ENCODE measurements around the gene POU4F1.

Gene POU4F1

GRCh38 chr13:78598966-78599644 lies 4.2 kb downstream of the POU4F1 start:
- Histone ChIP-seq H3K27me3 (replicated peaks; ENCODE audit: control insufficient read depth, insufficient read depth, low read length, poor library complexity, severe bottlenecking) (peaks cover 83% of the 10 kb centered on the region), H3K27ac (ENCODE audit: insufficient read depth, low read length, poor library complexity, severe bottlenecking) (no peak overlapping the region), H3K36me3 (ENCODE audit: control insufficient read depth, insufficient read depth, low read length) (no peaks in the 10 kb centered on the region), H3K4me3 (ENCODE audit: insufficient read depth, low read depth, low read length, poor library complexity, severe bottlenecking) (no peak overlapping the region), H3K9me3 (ENCODE audit: control insufficient read depth, low read length) (no peaks in the 10 kb centered on the region), H3K4me1 (ENCODE audit: control insufficient read depth, insufficient read depth, low read length, poor library complexity, severe bottlenecking) (peaks cover 32% of the 10 kb centered on the region)
- no peak for DNase-seq

- DNase-seq, result no peak
- no peaks in the 10 kb centered on the region for H3K9me3 ChIP-seq (ENCODE audit: control insufficient read depth, low read length)
- H3K27me3 ChIP-seq (replicated peaks; ENCODE audit: control insufficient read depth, insufficient read depth, low read length, poor library complexity, severe bottlenecking), result peaks cover 84% of the 10 kb centered on the region
- H3K27ac ChIP-seq (ENCODE audit: insufficient read depth, low read length, poor library complexity, severe bottlenecking), result no peak overlapping the region
- peaks cover 24% of the 10 kb centered on the region for H3K4me1 ChIP-seq (ENCODE audit: control insufficient read depth, insufficient read depth, low read length, poor library complexity, severe bottlenecking)
- H3K4me3 ChIP-seq (ENCODE audit: insufficient read depth, low read depth, low read length, poor library complexity, severe bottlenecking), result no peak overlapping the region
- no peaks in the 10 kb centered on the region for H3K36me3 ChIP-seq (ENCODE audit: control insufficient read depth, insufficient read depth, low read length)
Observed at GRCh38 chr13:78598116-78598781, 5.1 kb downstream of the POU4F1 start.

- Histone ChIP-seq H3K4me1 (ENCODE audit: control insufficient read depth, insufficient read depth, low read length, poor library complexity, severe bottlenecking) (peaks cover 18% of the 10 kb centered on the region), H3K9me3 (ENCODE audit: control insufficient read depth, low read length) (no peaks in the 10 kb centered on the region), H3K27ac (ENCODE audit: insufficient read depth, low read length, poor library complexity, severe bottlenecking) (no peak overlapping the region), H3K27me3 (replicated peaks; ENCODE audit: control insufficient read depth, insufficient read depth, low read length, poor library complexity, severe bottlenecking) (peaks cover 79% of the 10 kb centered on the region), H3K4me3 (ENCODE audit: insufficient read depth, low read depth, low read length, poor library complexity, severe bottlenecking) (no peak overlapping the region), H3K36me3 (ENCODE audit: control insufficient read depth, insufficient read depth, low read length) (no peaks in the 10 kb centered on the region)
- no peak for DNase-seq
Observed at GRCh38 chr13:78597602-78597932, 5.8 kb downstream of the POU4F1 start.

- Histone ChIP-seq H3K9me3 (ENCODE audit: control insufficient read depth, low read length) (no peaks in the 10 kb centered on the region), H3K4me3 (ENCODE audit: insufficient read depth, low read depth, low read length, poor library complexity, severe bottlenecking) (no peak overlapping the region), H3K27ac (ENCODE audit: insufficient read depth, low read length, poor library complexity, severe bottlenecking) (no peak overlapping the region), H3K4me1 (ENCODE audit: control insufficient read depth, insufficient read depth, low read length, poor library complexity, severe bottlenecking) (peaks cover 14% of the 10 kb centered on the region), H3K36me3 (ENCODE audit: control insufficient read depth, insufficient read depth, low read length) (no peaks in the 10 kb centered on the region), H3K27me3 (replicated peaks; ENCODE audit: control insufficient read depth, insufficient read depth, low read length, poor library complexity, severe bottlenecking) (peaks cover 81% of the 10 kb centered on the region)
- DNase-seq, result no peak
Observed at GRCh38 chr13:78596736-78597601, 6.4 kb downstream of the POU4F1 start.

GRCh38 chr13:78596399-78596735 lies 7.0 kb downstream of the POU4F1 start:
- Histone ChIP-seq H3K9me3 (ENCODE audit: control insufficient read depth, low read length) (no peaks in the 10 kb centered on the region), H3K4me3 (ENCODE audit: insufficient read depth, low read depth, low read length, poor library complexity, severe bottlenecking) (no peak overlapping the region), H3K27me3 (replicated peaks; ENCODE audit: control insufficient read depth, insufficient read depth, low read length, poor library complexity, severe bottlenecking) (peaks cover 79% of the 10 kb centered on the region), H3K27ac (ENCODE audit: insufficient read depth, low read length, poor library complexity, severe bottlenecking) (no peak overlapping the region), H3K36me3 (ENCODE audit: control insufficient read depth, insufficient read depth, low read length) (no peaks in the 10 kb centered on the region), H3K4me1 (ENCODE audit: control insufficient read depth, insufficient read depth, low read length, poor library complexity, severe bottlenecking) (peaks cover 11% of the 10 kb centered on the region)
- no peak for DNase-seq

GRCh38 chr13:78595495-78596398 lies 7.6 kb downstream of the POU4F1 start:
- H3K4me3 ChIP-seq (ENCODE audit: insufficient read depth, low read depth, low read length, poor library complexity, severe bottlenecking), result no peak overlapping the region
- H3K27ac ChIP-seq (ENCODE audit: insufficient read depth, low read length, poor library complexity, severe bottlenecking), result no peak overlapping the region
- H3K4me1 ChIP-seq (ENCODE audit: control insufficient read depth, insufficient read depth, low read length, poor library complexity, severe bottlenecking), result peaks cover 5% of the 10 kb centered on the region
- DNase-seq, result no peak
- no peaks in the 10 kb centered on the region for H3K9me3 ChIP-seq (ENCODE audit: control insufficient read depth, low read length)
- no peaks in the 10 kb centered on the region for H3K36me3 ChIP-seq (ENCODE audit: control insufficient read depth, insufficient read depth, low read length)
- peaks cover 72% of the 10 kb centered on the region for H3K27me3 ChIP-seq (replicated peaks; ENCODE audit: control insufficient read depth, insufficient read depth, low read length, poor library complexity, severe bottlenecking)

- H3K4me3 ChIP-seq (ENCODE audit: insufficient read depth, low read depth, low read length, poor library complexity, severe bottlenecking), result no peak overlapping the region
- no peaks in the 10 kb centered on the region for H3K36me3 ChIP-seq (ENCODE audit: control insufficient read depth, insufficient read depth, low read length)
- peaks cover 5% of the 10 kb centered on the region for H3K4me1 ChIP-seq (ENCODE audit: control insufficient read depth, insufficient read depth, low read length, poor library complexity, severe bottlenecking)
- DNase-seq, result no peak
- H3K27ac ChIP-seq (ENCODE audit: insufficient read depth, low read length, poor library complexity, severe bottlenecking), result no peak overlapping the region
- peaks cover 66% of the 10 kb centered on the region for H3K27me3 ChIP-seq (replicated peaks; ENCODE audit: control insufficient read depth, insufficient read depth, low read length, poor library complexity, severe bottlenecking)
- H3K9me3 ChIP-seq (ENCODE audit: control insufficient read depth, low read length), result no peaks in the 10 kb centered on the region
Observed at GRCh38 chr13:78594456-78594975, 8.8 kb downstream of the POU4F1 start.

- peaks cover 5% of the 10 kb centered on the region for H3K4me1 ChIP-seq (ENCODE audit: control insufficient read depth, insufficient read depth, low read length, poor library complexity, severe bottlenecking)
- H3K36me3 ChIP-seq (ENCODE audit: control insufficient read depth, insufficient read depth, low read length), result no peaks in the 10 kb centered on the region
- no peak overlapping the region for H3K4me3 ChIP-seq (ENCODE audit: insufficient read depth, low read depth, low read length, poor library complexity, severe bottlenecking)
- no peak overlapping the region for H3K27ac ChIP-seq (ENCODE audit: insufficient read depth, low read length, poor library complexity, severe bottlenecking)
- no peaks in the 10 kb centered on the region for H3K9me3 ChIP-seq (ENCODE audit: control insufficient read depth, low read length)
- DNase-seq, result no peak
- peaks cover 67% of the 10 kb centered on the region for H3K27me3 ChIP-seq (replicated peaks; ENCODE audit: control insufficient read depth, insufficient read depth, low read length, poor library complexity, severe bottlenecking)
Observed at GRCh38 chr13:78593652-78594455, 9.5 kb downstream of the POU4F1 start.

- Histone ChIP-seq H3K27ac (ENCODE audit: insufficient read depth, low read length, poor library complexity, severe bottlenecking) (no peak overlapping the region), H3K27me3 (replicated peaks; ENCODE audit: control insufficient read depth, insufficient read depth, low read length, poor library complexity, severe bottlenecking) (peaks cover 66% of the 10 kb centered on the region), H3K4me1 (ENCODE audit: control insufficient read depth, insufficient read depth, low read length, poor library complexity, severe bottlenecking) (peaks cover 5% of the 10 kb centered on the region), H3K4me3 (ENCODE audit: insufficient read depth, low read depth, low read length, poor library complexity, severe bottlenecking) (no peak overlapping the region), H3K9me3 (ENCODE audit: control insufficient read depth, low read length) (no peaks in the 10 kb centered on the region), H3K36me3 (ENCODE audit: control insufficient read depth, insufficient read depth, low read length) (no peaks in the 10 kb centered on the region)
- no peak for DNase-seq
Observed at GRCh38 chr13:78593129-78593528, 10.2 kb downstream of the POU4F1 start.

Measured in effector memory CD4-positive, alpha-beta T cell (primary cell).